MM.1S (cell line): ENCODE results near the gene TNFRSF12A.

ENCODE experiments used
- EZH2 ChIP-seq: fragments of 300-600 bp; sonication (generic); optimal IDR thresholded peaks from 2 replicates; pipeline ENCODE3; 2017; ENCODE audit warnings: low read depth, mild to moderate bottlenecking, antibody characterized with exemption, low read length, mixed read lengths
- EZH2phosphoT487 ChIP-seq: fragments of 300-600 bp; sonication (generic); IDR thresholded peaks from 2 replicates; pipeline ENCODE4 v1.6.1; 2018; ENCODE audit warnings: antibody characterized with exemption, low read length
- TF ChIP-seq, protein P1 (sequence below): fragments of 300-600 bp; sonication (generic); IDR thresholded peaks from 2 replicates; pipeline ENCODE4 v1.5.1; 2016; ENCODE audit warnings: antibody characterized with exemption, low read length, mixed read lengths

GRCh38 chr16:2991566-2992261 lies 28.5 kb upstream of the TNFRSF12A start:
- TF ChIP-seq, protein P1, sequence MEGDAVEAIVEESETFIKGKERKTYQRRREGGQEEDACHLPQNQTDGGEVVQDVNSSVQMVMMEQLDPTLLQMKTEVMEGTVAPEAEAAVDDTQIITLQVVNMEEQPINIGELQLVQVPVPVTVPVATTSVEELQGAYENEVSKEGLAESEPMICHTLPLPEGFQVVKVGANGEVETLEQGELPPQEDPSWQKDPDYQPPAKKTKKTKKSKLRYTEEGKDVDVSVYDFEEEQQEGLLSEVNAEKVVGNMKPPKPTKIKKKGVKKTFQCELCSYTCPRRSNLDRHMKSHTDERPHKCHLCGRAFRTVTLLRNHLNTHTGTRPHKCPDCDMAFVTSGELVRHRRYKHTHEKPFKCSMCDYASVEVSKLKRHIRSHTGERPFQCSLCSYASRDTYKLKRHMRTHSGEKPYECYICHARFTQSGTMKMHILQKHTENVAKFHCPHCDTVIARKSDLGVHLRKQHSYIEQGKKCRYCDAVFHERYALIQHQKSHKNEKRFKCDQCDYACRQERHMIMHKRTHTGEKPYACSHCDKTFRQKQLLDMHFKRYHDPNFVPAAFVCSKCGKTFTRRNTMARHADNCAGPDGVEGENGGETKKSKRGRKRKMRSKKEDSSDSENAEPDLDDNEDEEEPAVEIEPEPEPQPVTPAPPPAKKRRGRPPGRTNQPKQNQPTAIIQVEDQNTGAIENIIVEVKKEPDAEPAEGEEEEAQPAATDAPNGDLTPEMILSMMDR = no peak
- TF ChIP-seq EZH2 (no peak), EZH2phosphoT487 (no peak)
